Measurements from ENCODE around the gene PPP1R3A.

Gene PPP1R3A

DNA sequence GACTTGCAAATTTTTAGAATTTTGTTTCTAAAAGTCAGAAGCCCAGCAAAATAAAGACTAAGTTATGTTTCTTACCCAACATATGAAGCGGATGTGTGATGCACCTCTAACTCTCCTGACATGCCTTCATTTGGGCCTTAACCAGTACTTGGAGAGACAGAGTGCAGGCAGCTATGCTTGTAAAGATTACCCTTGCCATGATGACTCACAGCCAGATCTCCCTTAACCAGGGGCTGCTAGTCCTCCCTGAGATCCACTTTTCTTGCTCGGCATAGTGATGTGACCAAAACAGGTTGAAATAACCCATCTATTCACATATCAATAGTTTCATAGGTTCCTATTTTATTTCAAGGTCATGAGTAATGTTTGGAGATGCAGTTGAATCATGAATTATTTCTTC, 43.6 kb downstream of the PPP1R3A start:
- no peak for ATAC-seq

DNA sequence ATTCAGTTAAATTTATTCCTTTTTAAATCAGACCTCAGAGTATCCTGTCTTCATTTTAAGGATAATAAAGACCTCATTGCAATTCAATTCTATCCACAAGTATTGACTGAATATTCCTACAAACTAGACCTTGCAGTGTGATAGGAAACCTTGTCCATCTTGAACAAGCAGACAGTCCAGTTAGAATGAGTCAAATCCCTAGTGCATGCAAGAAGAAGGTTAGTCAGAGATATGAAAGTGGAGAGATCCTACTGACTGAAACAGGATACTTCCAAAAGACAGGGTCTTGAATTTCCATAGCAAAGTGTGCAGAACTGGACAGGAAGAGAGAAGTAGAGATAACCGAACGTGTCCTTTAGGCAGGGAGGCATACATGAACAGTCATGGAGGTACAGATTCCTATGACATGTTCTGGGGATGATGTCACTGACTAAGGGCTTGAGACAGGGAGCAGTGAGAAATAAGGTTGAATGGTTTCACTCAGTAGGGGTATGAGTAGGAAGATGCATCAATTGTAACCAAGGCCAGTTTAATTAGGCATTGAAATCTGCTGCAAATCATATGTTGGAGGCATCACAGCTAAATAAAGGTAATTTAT, 45.2 kb downstream of the PPP1R3A start:
- ATAC-seq = no peak

GRCh38 chr7:113872981-113873380, 45.8 kb downstream of the PPP1R3A start:
- no peak for ATAC-seq

DNA sequence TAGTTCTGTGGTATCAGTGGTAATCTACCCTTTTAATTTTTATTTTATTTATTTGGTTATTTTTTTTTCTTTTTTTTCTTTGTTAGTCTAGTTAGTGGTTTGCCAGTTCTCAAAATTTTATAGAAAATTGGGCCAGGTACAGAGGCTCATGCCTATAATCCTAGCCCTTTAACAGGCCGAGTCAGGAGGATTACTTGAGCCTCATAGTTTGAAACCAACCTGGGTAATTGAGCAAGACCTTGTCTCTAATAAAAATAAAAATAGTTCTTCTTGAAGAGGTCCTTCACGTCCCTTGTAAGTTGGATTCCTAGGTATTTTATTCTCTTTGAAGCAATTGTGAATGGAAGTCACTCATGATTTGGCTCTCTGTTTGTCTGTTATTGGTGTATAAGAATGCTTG, 51.5 kb downstream of the PPP1R3A start:
- no peak for ATAC-seq

- ATAC-seq = no peak
These were observed 62.8 kb downstream of the PPP1R3A start for GRCh38 chr7:113856010-113856409.

GRCh38 chr7:113840954-113841353, 77.9 kb downstream of the PPP1R3A start:
- ATAC-seq = no peak

- no peak for ATAC-seq
These were observed 83.4 kb downstream of the PPP1R3A start for GRCh38 chr7:113835367-113835766.

DNA sequence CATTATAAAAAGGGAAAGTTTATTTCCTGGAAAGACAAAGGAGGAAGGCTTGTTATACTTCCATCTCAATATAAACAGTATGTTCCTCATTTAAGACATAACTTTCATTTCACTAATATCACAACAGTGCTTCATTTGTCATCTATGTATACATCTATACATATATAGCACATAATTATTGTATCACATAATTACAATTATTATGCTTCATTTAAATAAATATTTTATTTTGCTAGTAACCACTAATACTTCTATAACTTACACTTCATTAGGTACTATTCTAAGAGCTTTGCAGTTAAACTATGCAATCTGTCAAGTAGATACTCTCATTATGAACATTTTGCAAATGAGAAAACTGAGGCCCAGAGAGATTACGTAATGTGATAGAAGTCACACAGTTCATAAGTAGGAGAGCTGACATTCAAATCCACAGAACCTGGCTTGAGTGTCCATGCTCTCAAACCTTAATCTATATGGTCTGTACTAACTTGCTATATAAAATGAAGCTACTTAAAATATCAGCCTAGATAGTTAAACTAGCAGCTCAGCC, 86.5 kb downstream of the PPP1R3A start:
- no peak for ATAC-seq

- ATAC-seq = no peak
These were observed 87.3 kb downstream of the PPP1R3A start for GRCh38 chr7:113831556-113831955.

GRCh38 chr7:113828581-113828980, 90.2 kb downstream of the PPP1R3A start:
- no peak for ATAC-seq
